Neural progenitor cell (in vitro differentiated cells): ENCODE measurements around the gene MCM3. TPM values are rescaled to one million over a fixed set of nuclear protein-coding genes. Genes with fewer than 3 reads are reported as not detected.

Experiments used
- DNase-seq: peaks from one replicate; pipeline ENCODE4 v3.0.0-alpha.2; 2016; ENCODE audit warnings: low spot score
- H2AFZ ChIP-seq: fragments of 200-600 bp; sonication (generic); replicated peaks from 2 replicates; pipeline ENCODE4 v1.6.1; 2016; ENCODE audit warnings: antibody characterized with exemption
- H3F3A ChIP-seq: fragments of 200-600 bp; sonication (generic); 2 replicates; pipeline ENCODE4 v1.6.1; 2016; ENCODE audit warnings: antibody characterized with exemption, low read depth
- H3K27ac ChIP-seq: fragments of 200-600 bp; sonication (generic); 2 replicates; pipeline ENCODE4 v1.5.1; 2016; ENCODE audit warnings: mild to moderate bottlenecking
- H3K27me3 ChIP-seq: fragments of 200-600 bp; sonication (generic); 2 replicates; pipeline ENCODE4 v1.6.1; 2016; ENCODE audit warnings: mild to moderate bottlenecking, moderate library complexity
- H3K36me3 ChIP-seq: fragments of 200-600 bp; sonication (generic); 2 replicates; pipeline ENCODE4 v1.5.1; 2016
- H3K4me1 ChIP-seq: fragments of 200-600 bp; sonication (generic); 2 replicates; pipeline ENCODE4 v1.6.1; 2016; ENCODE audit warnings: mixed run types
- H3K4me2 ChIP-seq: fragments of 200-600 bp; sonication (generic); 2 replicates; pipeline ENCODE4 v1.6.1; 2016
- H3K4me3 ChIP-seq: fragments of 200-600 bp; sonication (generic); 2 replicates; pipeline ENCODE4 v1.5.1; 2016
- H3K79me2 ChIP-seq: fragments of 200-600 bp; sonication (generic); 2 replicates; pipeline ENCODE4 v1.6.1; 2016; ENCODE audit warnings: low read depth
- H3K9ac ChIP-seq: fragments of 200-600 bp; sonication (generic); 2 replicates; pipeline ENCODE4 v1.6.1; 2016
- H3K9me3 ChIP-seq: fragments of 200-600 bp; sonication (generic); 2 replicates; pipeline ENCODE4 v1.5.1; 2016; ENCODE audit warnings: low read depth
- H4K20me1 ChIP-seq: fragments of 200-600 bp; sonication (generic); 2 replicates; pipeline ENCODE4 v1.6.1; 2016; ENCODE audit warnings: low read depth
- H3K27ac Mint-ChIP-seq: 3 replicates; pipeline ENCODE4 v1.8.0; 2021; ENCODE audit warnings: mixed read lengths
- H3K27me3 Mint-ChIP-seq: 2 replicates; pipeline ENCODE4 v1.8.0; 2022; ENCODE audit warnings: low read depth, mild to moderate bottlenecking, inconsistent platforms, moderate library complexity, mixed read lengths; ENCODE audit not compliant: insufficient read depth
- H3K36me3 Mint-ChIP-seq: 3 replicates; pipeline ENCODE4 v1.8.0; 2021; ENCODE audit warnings: mixed read lengths
- H3K4me1 Mint-ChIP-seq: 3 replicates; pipeline ENCODE4 v1.8.0; 2021; ENCODE audit warnings: mixed read lengths
- H3K4me3 Mint-ChIP-seq: 3 replicates; pipeline ENCODE4 v1.8.0; 2021; ENCODE audit warnings: mild to moderate bottlenecking, moderate library complexity, mixed read lengths
- H3K9me3 Mint-ChIP-seq: 3 replicates; pipeline ENCODE4 v1.8.0; 2020; ENCODE audit warnings: mixed read lengths
- EZH2 ChIP-seq: fragments of 200-600 bp; sonication (generic); IDR thresholded peaks from 2 replicates; pipeline ENCODE4 v1.6.1; 2017; ENCODE audit warnings: antibody characterized with exemption, mild to moderate bottlenecking, moderate library complexity
- EZH2phosphoT487 ChIP-seq: fragments of 200-600 bp; sonication (generic); IDR thresholded peaks from 2 replicates; pipeline ENCODE4 v1.6.1; 2017; ENCODE audit warnings: antibody characterized with exemption
- total RNA-seq: library from RNA; depleted of rRNA; stranded (reverse); fragments of >200 nt; gene quantifications from 2 replicates; pipeline ENCODE4 v1.2.3, GENCODE V29; 2015; ENCODE audit warnings: low replicate concordance
- TF ChIP-seq, protein P1 (sequence below): fragments of 200-600 bp; sonication (generic); IDR thresholded peaks from 2 replicates; pipeline ENCODE4 v1.5.1; 2017; ENCODE audit warnings: antibody characterized with exemption, mild to moderate bottlenecking

Gene MCM3
- total RNA-seq, 1 donor from 2014 or later = 224 TPM

DNA sequence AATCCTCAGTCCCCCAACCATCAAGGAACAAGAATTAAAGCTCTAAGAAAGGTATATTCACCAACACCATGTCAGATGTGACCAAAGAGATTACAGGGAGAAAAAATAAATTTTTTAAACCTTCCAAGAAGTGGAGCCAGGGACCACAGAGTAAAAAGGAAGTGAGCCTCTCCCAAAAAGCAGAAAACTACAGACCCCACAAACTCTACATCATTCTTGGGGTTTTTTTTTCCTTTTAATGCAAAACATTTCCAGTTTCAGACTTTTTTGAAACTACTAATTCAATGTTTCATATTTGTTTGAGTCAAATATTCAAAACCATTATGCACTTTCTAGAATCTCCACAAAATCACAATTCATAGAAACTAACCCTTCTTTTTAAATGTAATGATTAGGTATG lies 33.4 kb downstream of the MCM3 start:
- Histone ChIP-seq H3K36me3 (no peaks in the 10 kb centered on the region), H3K9ac (no peak overlapping the region), H3K27ac (no peak overlapping the region), H4K20me1 (no peaks in the 10 kb centered on the region), H2AFZ (no peak overlapping the region), H3K27me3 (no peaks in the 10 kb centered on the region), H3K79me2 (no peaks in the 10 kb centered on the region), H3K4me3 (no peak overlapping the region), H3F3A (no peaks in the 10 kb centered on the region), H3K4me1 (no peaks in the 10 kb centered on the region), H3K9me3 (no peaks in the 10 kb centered on the region), H3K4me2 (no peak overlapping the region)
- DNase-seq = no peak
- TF ChIP-seq EZH2 (no peak), EZH2phosphoT487 (no peak)
- TF ChIP-seq, protein P1, sequence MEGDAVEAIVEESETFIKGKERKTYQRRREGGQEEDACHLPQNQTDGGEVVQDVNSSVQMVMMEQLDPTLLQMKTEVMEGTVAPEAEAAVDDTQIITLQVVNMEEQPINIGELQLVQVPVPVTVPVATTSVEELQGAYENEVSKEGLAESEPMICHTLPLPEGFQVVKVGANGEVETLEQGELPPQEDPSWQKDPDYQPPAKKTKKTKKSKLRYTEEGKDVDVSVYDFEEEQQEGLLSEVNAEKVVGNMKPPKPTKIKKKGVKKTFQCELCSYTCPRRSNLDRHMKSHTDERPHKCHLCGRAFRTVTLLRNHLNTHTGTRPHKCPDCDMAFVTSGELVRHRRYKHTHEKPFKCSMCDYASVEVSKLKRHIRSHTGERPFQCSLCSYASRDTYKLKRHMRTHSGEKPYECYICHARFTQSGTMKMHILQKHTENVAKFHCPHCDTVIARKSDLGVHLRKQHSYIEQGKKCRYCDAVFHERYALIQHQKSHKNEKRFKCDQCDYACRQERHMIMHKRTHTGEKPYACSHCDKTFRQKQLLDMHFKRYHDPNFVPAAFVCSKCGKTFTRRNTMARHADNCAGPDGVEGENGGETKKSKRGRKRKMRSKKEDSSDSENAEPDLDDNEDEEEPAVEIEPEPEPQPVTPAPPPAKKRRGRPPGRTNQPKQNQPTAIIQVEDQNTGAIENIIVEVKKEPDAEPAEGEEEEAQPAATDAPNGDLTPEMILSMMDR = no peak
- no peak overlapping the region for H3K4me3 Mint-ChIP-seq
- no peaks in the 10 kb centered on the region for H3K4me1 Mint-ChIP-seq
- peaks cover 2% of the 10 kb centered on the region for H3K27me3 Mint-ChIP-seq
- H3K9me3 Mint-ChIP-seq = peaks cover 2% of the 10 kb centered on the region
- no peak overlapping the region for H3K27ac Mint-ChIP-seq
- no peaks in the 10 kb centered on the region for H3K36me3 Mint-ChIP-seq

DNA sequence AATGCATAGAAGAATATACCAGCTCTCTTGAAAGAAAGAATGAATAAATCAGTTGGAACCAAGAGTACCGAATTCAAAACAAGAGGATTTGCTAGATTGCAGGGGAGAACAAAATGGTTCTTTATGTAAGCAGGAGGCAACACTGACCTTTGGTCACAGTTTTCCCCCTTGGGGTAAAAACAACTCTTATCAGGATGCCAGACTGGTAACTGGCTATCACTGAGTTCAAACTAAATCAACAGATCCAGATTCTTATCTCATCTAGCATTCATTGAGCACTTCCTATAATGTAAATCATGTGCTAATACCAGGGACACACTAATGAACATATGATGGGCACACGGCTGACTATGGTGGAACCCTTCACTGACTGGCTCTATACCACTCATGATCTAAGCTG lies 35.5 kb downstream of the MCM3 start:
- Histone ChIP-seq H3K27me3 (no peaks in the 10 kb centered on the region), H3K4me2 (no peak overlapping the region), H3K36me3 (no peaks in the 10 kb centered on the region), H4K20me1 (no peaks in the 10 kb centered on the region), H3K4me1 (no peaks in the 10 kb centered on the region), H3K9ac (no peak overlapping the region), H3K27ac (no peak overlapping the region), H3F3A (no peaks in the 10 kb centered on the region), H2AFZ (no peak overlapping the region), H3K9me3 (no peaks in the 10 kb centered on the region), H3K79me2 (no peaks in the 10 kb centered on the region), H3K4me3 (no peak overlapping the region)
- Mint-ChIP-seq H3K27ac (no peak overlapping the region), H3K36me3 (no peaks in the 10 kb centered on the region), H3K4me3 (no peak overlapping the region), H3K9me3 (peaks cover 2% of the 10 kb centered on the region), H3K4me1 (no peaks in the 10 kb centered on the region), H3K27me3 (peaks cover 2% of the 10 kb centered on the region)
- TF ChIP-seq EZH2phosphoT487 = no peak
- TF ChIP-seq, protein P1 = no peak
- no peak for TF ChIP-seq EZH2
- no peak for DNase-seq

DNA sequence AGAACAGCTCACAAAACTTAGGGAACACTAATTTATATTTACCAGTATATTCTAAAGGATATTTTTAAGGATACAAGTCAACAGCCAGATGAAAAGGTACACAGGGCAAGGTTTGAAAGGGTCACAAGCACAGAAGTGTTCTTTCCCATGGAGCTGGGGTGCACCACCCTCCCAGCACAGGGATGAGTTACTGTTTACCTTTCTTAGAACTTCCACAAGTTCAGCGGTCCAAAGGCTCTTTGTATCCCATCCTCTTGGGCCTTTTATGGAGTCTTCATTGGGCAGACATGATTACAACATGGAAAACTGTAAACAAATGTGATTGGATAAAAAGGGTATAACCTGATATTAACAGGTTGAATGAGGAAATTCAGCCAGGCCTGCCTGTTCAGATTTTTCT lies 39.1 kb downstream of the MCM3 start:
- no peaks in the 10 kb centered on the region for H3K36me3 Mint-ChIP-seq
- no peak for DNase-seq
- no peak overlapping the region for H3K4me3 Mint-ChIP-seq
- H3K79me2 ChIP-seq = no peaks in the 10 kb centered on the region
- peaks cover 2% of the 10 kb centered on the region for H3K9me3 Mint-ChIP-seq
- no peaks in the 10 kb centered on the region for H3K27me3 ChIP-seq
- no peaks in the 10 kb centered on the region for H3K27me3 Mint-ChIP-seq
- no peaks in the 10 kb centered on the region for H3K4me1 Mint-ChIP-seq
- no peak overlapping the region for H3K4me2 ChIP-seq
- no peak overlapping the region for H3K9ac ChIP-seq
- no peaks in the 10 kb centered on the region for H3K9me3 ChIP-seq
- H4K20me1 ChIP-seq = no peaks in the 10 kb centered on the region
- no peak for TF ChIP-seq EZH2
- TF ChIP-seq, protein P1 = no peak
- no peak for TF ChIP-seq EZH2phosphoT487
- no peak overlapping the region for H3K27ac ChIP-seq
- no peaks in the 10 kb centered on the region for H3F3A ChIP-seq
- no peak overlapping the region for H3K4me3 ChIP-seq
- no peak overlapping the region for H3K27ac Mint-ChIP-seq
- no peaks in the 10 kb centered on the region for H3K4me1 ChIP-seq
- no peak overlapping the region for H2AFZ ChIP-seq
- H3K36me3 ChIP-seq = no peaks in the 10 kb centered on the region

DNA sequence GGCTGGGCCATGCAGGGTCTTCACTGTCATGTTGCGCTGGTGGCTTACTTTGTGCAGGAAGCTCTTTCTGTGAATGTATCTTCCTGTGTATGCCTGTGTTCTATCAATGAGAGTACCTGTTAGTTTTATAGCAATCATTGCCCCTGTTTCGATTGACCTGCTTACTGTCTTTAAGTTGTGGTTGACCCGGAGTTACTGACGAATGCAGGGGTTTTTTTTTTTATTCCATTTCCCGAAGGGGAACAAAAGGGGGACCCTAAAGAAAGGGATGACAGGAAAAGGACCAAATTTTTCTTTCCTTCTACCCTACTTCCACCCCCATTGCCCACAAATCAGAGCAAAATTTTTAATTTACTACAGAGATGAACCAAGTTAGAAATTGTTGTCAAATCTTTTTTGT lies 40.1 kb downstream of the MCM3 start, which contains the start of gene IL17F:
IL17F (minus strand) TSS at position 101 of the 400 bp plus-strand sequence; CDS start at position 30, 71 bp downstream.
- Mint-ChIP-seq H3K27me3 (no peaks in the 10 kb centered on the region), H3K36me3 (no peaks in the 10 kb centered on the region), H3K9me3 (peaks cover 2% of the 10 kb centered on the region), H3K4me3 (no peak within 1 kb of the TSS), H3K27ac (no peak within 1 kb of the TSS), H3K4me1 (no peaks in the 10 kb centered on the region)
- Histone ChIP-seq H4K20me1 (no peaks in the 10 kb centered on the region), H3F3A (no peaks in the 10 kb centered on the region), H3K4me3 (no peak within 1 kb of the TSS), H2AFZ (no peak within 1 kb of the TSS), H3K36me3 (no peaks in the 10 kb centered on the region), H3K9ac (no peak within 1 kb of the TSS), H3K4me1 (no peaks in the 10 kb centered on the region), H3K27me3 (no peaks in the 10 kb centered on the region), H3K79me2 (no peaks in the 10 kb centered on the region), H3K9me3 (no peaks in the 10 kb centered on the region), H3K27ac (no peak within 1 kb of the TSS), H3K4me2 (no peak within 1 kb of the TSS)
- no peak for TF ChIP-seq EZH2
- DNase-seq = no peak
